Naive B cell (primary cell): ENCODE data around the gene TRIM52. TPM values are rescaled to one million over a fixed set of nuclear protein-coding genes. Genes with fewer than 3 reads are reported as not detected.

Experiments
- ATAC-seq, 2 donors: fragments of 150-1000 bp; cut with Tn5 transposase; 2 replicates each; pipeline ENCODE4 v1.10.0; 2021; ENCODE audit warnings: low read depth in 2 of 2, mild to moderate bottlenecking in 2 of 2, moderate library complexity in 2 of 2
- DNase-seq: peaks from one replicate; pipeline ENCODE4 v3.0.0; 2022
- H3K27ac Mint-ChIP-seq, 6 donors: one replicate each; pipeline ENCODE4 v1.8.0; 2020 to 2022; ENCODE audit warnings: mild to moderate bottlenecking in 6 of 6, mixed read lengths in 6 of 6, moderate library complexity in 5 of 6, inconsistent platforms in 2 of 6
- H3K27me3 Mint-ChIP-seq, 3 donors: one replicate each; pipeline ENCODE4 v1.8.0; 2021 to 2022; ENCODE audit warnings: mixed read lengths in 3 of 3, mild to moderate bottlenecking in 1 of 3
- H3K36me3 Mint-ChIP-seq, 2 donors: one replicate each; pipeline ENCODE4 v1.8.0; 2020 to 2022; ENCODE audit warnings: mixed read lengths in 2 of 2, inconsistent platforms in 1 of 2, mild to moderate bottlenecking in 1 of 2
- H3K4me1 Mint-ChIP-seq, 3 donors: one replicate each; pipeline ENCODE4 v1.8.0; 2020 to 2022; ENCODE audit warnings: mixed read lengths in 3 of 3, inconsistent platforms in 1 of 3, mild to moderate bottlenecking in 1 of 3, moderate library complexity in 1 of 3
- H3K4me3 Mint-ChIP-seq, 8 donors: one replicate each; pipeline ENCODE4 v1.8.0; 2020 to 2022; ENCODE audit warnings: mild to moderate bottlenecking in 8 of 8, mixed read lengths in 8 of 8, moderate library complexity in 8 of 8, inconsistent platforms in 2 of 8
- H3K9me3 Mint-ChIP-seq, 7 donors: one replicate each; pipeline ENCODE4 v1.8.0; 2020 to 2022; ENCODE audit warnings: mixed read lengths in 7 of 7, mild to moderate bottlenecking in 5 of 7, inconsistent platforms in 2 of 7, moderate library complexity in 1 of 7
- polyA plus RNA-seq, 6 donors: library from polyadenylated mRNA; unstranded; fragments of 300-500 nt; fragmentation: Illumina TruSeq; gene quantifications; one replicate each; pipeline ENCODE4 v1.2.3, GENCODE V29; 2021; ENCODE audit warnings: low read depth in 6 of 6

TRIM52 gene
- polyA plus RNA-seq, 6 donors from 2014 or later, result 6.4 to 35.1 (median 27.7) TPM

- ATAC-seq (no peak), DNase-seq (no peak)
- no peaks in the 10 kb centered on the region for H3K27me3 Mint-ChIP-seq
- no peaks in the 10 kb centered on the region for H3K9me3 Mint-ChIP-seq
- peaks cover 15 to 29% (median 17%) of the 10 kb centered on the region in 3 donors for H3K4me1 Mint-ChIP-seq
- peak overlapping the region in 2 of 6 donors; percentile 59 to 75 for H3K27ac Mint-ChIP-seq
- H3K4me3 Mint-ChIP-seq, result no peak overlapping the region
- peaks cover 15 to 34% of the 10 kb centered on the region in 2 donors for H3K36me3 Mint-ChIP-seq
Observed at GRCh38 chr5:181234455-181235306, 26.3 kb downstream of the TRIM52 start.

GRCh38 chr5:181233801-181234454 lies 27.0 kb downstream of the TRIM52 start:
- Mint-ChIP-seq H3K36me3 (peaks cover 10 to 35% of the 10 kb centered on the region in 2 donors), H3K27ac (peak overlapping the region in 2 of 6 donors; percentile 42 to 59), H3K9me3 (no peaks in the 10 kb centered on the region), H3K27me3 (no peaks in the 10 kb centered on the region), H3K4me1 (peaks cover 15 to 22% (median 20%) of the 10 kb centered on the region in 3 donors), H3K4me3 (peak overlapping the region in 1 of 8 donors; percentile 42)
- DNase-seq, result no peak
- ATAC-seq, result no peak

- Mint-ChIP-seq H3K4me1 (peaks cover 14 to 18% (median 15%) of the 10 kb centered on the region in 3 donors), H3K9me3 (no peaks in the 10 kb centered on the region), H3K27me3 (no peaks in the 10 kb centered on the region), H3K4me3 (no peak overlapping the region), H3K36me3 (peaks cover 5 to 28% of the 10 kb centered on the region in 2 donors), H3K27ac (peak overlapping the region in 3 of 6 donors; percentile 57 to 63 (median 59))
- DNase-seq (no peak), ATAC-seq (no peak)
Observed at GRCh38 chr5:181233088-181233800, 27.7 kb downstream of the TRIM52 start.

- Mint-ChIP-seq H3K4me3 (no peak overlapping the region), H3K27me3 (no peaks in the 10 kb centered on the region), H3K36me3 (peaks cover 0 to 22% of the 10 kb centered on the region in 2 donors), H3K4me1 (peaks cover 11 to 14% (median 14%) of the 10 kb centered on the region in 3 donors), H3K27ac (no peak overlapping the region), H3K9me3 (no peaks in the 10 kb centered on the region)
- DNase-seq, result no peak
- no peak for ATAC-seq
Observed at GRCh38 chr5:181232593-181232992, 28.4 kb downstream of the TRIM52 start.

GRCh38 chr5:181231432-181231831 lies 29.5 kb downstream of the TRIM52 start:
- ATAC-seq (no peak), DNase-seq (no peak)
- H3K27me3 Mint-ChIP-seq, result no peaks in the 10 kb centered on the region
- peak overlapping the region in 1 of 6 donors; percentile 83 for H3K27ac Mint-ChIP-seq
- peaks cover 11 to 14% (median 12%) of the 10 kb centered on the region in 3 donors for H3K4me1 Mint-ChIP-seq
- no peaks in the 10 kb centered on the region for H3K9me3 Mint-ChIP-seq
- H3K4me3 Mint-ChIP-seq, result no peak overlapping the region
- peaks cover 0 to 18% of the 10 kb centered on the region in 2 donors for H3K36me3 Mint-ChIP-seq

- Mint-ChIP-seq H3K4me3 (no peak overlapping the region), H3K27me3 (no peaks in the 10 kb centered on the region), H3K36me3 (peaks cover 0 to 18% of the 10 kb centered on the region in 2 donors), H3K4me1 (peaks cover 11 to 19% (median 16%) of the 10 kb centered on the region in 3 donors), H3K9me3 (no peaks in the 10 kb centered on the region), H3K27ac (peak overlapping the region in 1 of 6 donors; percentile 72)
- DNase-seq (no peak), ATAC-seq (no peak)
Observed at GRCh38 chr5:181230551-181230950, 30.4 kb downstream of the TRIM52 start.

GRCh38 chr5:181229996-181230395 lies 30.9 kb downstream of the TRIM52 start:
- Mint-ChIP-seq H3K4me1 (peaks cover 9 to 25% (median 17%) of the 10 kb centered on the region in 3 donors), H3K27ac (peak overlapping the region in 2 of 6 donors; percentile 47 to 78), H3K27me3 (no peaks in the 10 kb centered on the region), H3K36me3 (peaks cover 0 to 18% of the 10 kb centered on the region in 2 donors), H3K9me3 (no peaks in the 10 kb centered on the region), H3K4me3 (no peak overlapping the region)
- ATAC-seq (no peak), DNase-seq (no peak)

- Mint-ChIP-seq H3K4me1 (peaks cover 45 to 68% (median 50%) of the 10 kb centered on the region in 3 donors), H3K36me3 (peaks cover 0 to 6% of the 10 kb centered on the region in 2 donors), H3K9me3 (peaks cover 0 to 10% (median 4%) of the 10 kb centered on the region in 7 donors), H3K27me3 (peaks cover 0 to 6% (median 4%) of the 10 kb centered on the region in 3 donors), H3K4me3 (peak overlapping the region; percentile 90 to 99 (median 97)), H3K27ac (peak overlapping the region; percentile 97 to 100 (median 99))
- DNase-seq (peak; percentile 52), ATAC-seq (no peak)
Observed at GRCh38 chr5:181224390-181225229, 36.3 kb downstream of the TRIM52 start.

GRCh38 chr5:181223729-181224389 lies 37.1 kb downstream of the TRIM52 start:
- ATAC-seq (peak in 1 of 2 donors; percentile 1), DNase-seq (no peak)
- Mint-ChIP-seq H3K4me1 (peaks cover 45 to 66% (median 49%) of the 10 kb centered on the region in 3 donors), H3K27me3 (peaks cover 0 to 6% (median 4%) of the 10 kb centered on the region in 3 donors), H3K27ac (peak overlapping the region; percentile 97 to 100 (median 99)), H3K9me3 (peaks cover 0 to 10% (median 4%) of the 10 kb centered on the region in 7 donors), H3K36me3 (no peaks in the 10 kb centered on the region), H3K4me3 (peak overlapping the region; percentile 90 to 99 (median 97))

- ATAC-seq (peak; percentile 69 to 72), DNase-seq (peak; percentile 99)
- Mint-ChIP-seq H3K27ac (peak within 1 kb of the TSS; percentile 97 to 100 (median 99)), H3K4me1 (peaks cover 48 to 72% (median 52%) of the 10 kb centered on the region in 3 donors), H3K27me3 (peaks cover 0 to 8% (median 4%) of the 10 kb centered on the region in 3 donors), H3K36me3 (no peaks in the 10 kb centered on the region), H3K9me3 (peaks cover 0 to 12% (median 4%) of the 10 kb centered on the region in 7 donors), H3K4me3 (peak within 1 kb of the TSS; percentile 90 to 99 (median 97))
Observed at GRCh38 chr5:181223058-181223728, 37.8 kb downstream of the TRIM52 start, which contains the start of gene TRIM41. TRIM41 (plus strand) TSS chr5:181223281; CDS start chr5:181224000, 719 bp downstream.

- Mint-ChIP-seq H3K4me3 (peak overlapping the region; percentile 90 to 99 (median 97)), H3K27me3 (peaks cover 0 to 10% (median 4%) of the 10 kb centered on the region in 3 donors), H3K4me1 (peaks cover 52 to 78% (median 57%) of the 10 kb centered on the region in 3 donors), H3K36me3 (no peaks in the 10 kb centered on the region), H3K9me3 (peaks cover 0 to 18% (median 4%) of the 10 kb centered on the region in 7 donors), H3K27ac (peak overlapping the region; percentile 97 to 100 (median 99))
- ATAC-seq (peak in 1 of 2 donors; percentile 3), DNase-seq (no peak)
Observed at GRCh38 chr5:181222630-181223057, 38.3 kb downstream of the TRIM52 start.
